Measurements from ENCODE around the gene ECHS1. TPM values are rescaled to one million over a fixed set of nuclear protein-coding genes. Genes with fewer than 3 reads are reported as not detected.

ECHS1 gene
- total and polyA plus RNA-seq, 2 donors (not counting 3 experiments of a cell fraction or from before 2014, with no cell fraction given): 46.2 to 108 TPM

DNA sequence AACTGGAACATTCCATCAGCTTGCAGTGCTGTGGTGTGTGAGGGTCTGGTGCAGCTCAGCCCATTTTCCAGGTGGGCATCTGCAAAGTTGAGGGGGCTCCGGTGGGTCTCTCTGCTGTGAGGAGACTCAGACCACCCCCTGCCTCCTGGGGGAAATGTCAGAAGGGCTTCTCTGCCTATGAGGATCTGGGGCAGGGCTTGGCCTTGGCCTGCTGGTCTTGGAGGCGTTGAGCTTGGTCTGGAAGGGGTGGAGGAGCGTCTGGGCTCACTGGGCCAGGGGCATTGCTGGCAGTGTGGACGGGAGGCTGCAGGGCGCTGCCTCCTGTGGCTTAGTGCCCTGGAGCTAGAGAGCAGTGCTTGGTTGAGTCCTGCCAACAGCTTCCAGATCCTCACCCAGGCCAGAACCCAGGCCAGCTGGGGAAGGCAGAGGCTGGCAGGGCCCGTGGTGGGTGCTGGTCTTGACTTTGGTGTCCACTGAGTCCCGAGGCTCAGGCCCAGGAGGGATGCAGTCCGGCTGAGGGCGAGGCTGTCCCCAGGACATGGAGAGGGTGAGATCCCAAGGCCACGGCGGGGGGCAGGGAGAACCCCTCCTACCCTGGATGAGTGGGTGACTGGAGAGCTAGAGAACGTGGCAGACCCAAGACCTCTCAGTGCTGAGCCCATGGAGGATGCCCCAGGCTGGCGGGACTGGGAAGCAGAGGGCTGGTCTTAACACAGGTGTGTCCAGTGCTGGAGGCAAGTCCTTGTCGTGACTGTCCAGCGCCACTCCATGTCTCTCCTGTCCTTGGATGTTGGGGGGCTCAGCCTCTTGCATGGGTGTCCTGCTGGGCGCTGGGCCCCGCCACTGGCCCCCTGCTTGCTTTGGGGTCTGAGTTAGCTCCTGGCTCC, 48.4 kb upstream of the ECHS1 start:
- Histone ChIP-seq H3K9ac (replicated peaks; ENCODE audit: extremely low read depth, insufficient read depth, low read length) (no peak overlapping the region), H3K27me3 (ENCODE audit: control insufficient read depth in 2 of 2, insufficient read depth in 2 of 2, low read length in 2 of 2) (peaks cover 8 to 9% of the 10 kb centered on the region in 2 experiments), H4K20me1 (replicated peaks; ENCODE audit: control insufficient read depth, extremely low read depth, insufficient read depth, low read length) (no peaks in the 10 kb centered on the region), H3K27ac (ENCODE audit: insufficient read depth, low read depth, low read length) (no peak overlapping the region), H3K79me2 (ENCODE audit: control insufficient read depth, insufficient read depth, low read length) (no peaks in the 10 kb centered on the region), H3K9me3 (replicated peaks; ENCODE audit: control insufficient read depth, insufficient read depth, low read length) (no peaks in the 10 kb centered on the region), H3K4me3 (replicated peaks in 1 of 3; ENCODE audit: insufficient read depth in 1 of 3, low read depth in 1 of 3, low read length in 3 of 3) (no peak overlapping the region), H3K4me1 (ENCODE audit: control insufficient read depth, extremely low read depth, insufficient read depth, low read length) (no peaks in the 10 kb centered on the region), H2AFZ (ENCODE audit: low read depth, low read length) (no peak overlapping the region), H3K36me3 (ENCODE audit: control insufficient read depth in 2 of 2, extremely low read depth in 1 of 2, insufficient read depth in 2 of 2, low read length in 2 of 2) (peaks cover 4 to 13% of the 10 kb centered on the region in 2 experiments), H3K9me1 (replicated peaks; ENCODE audit: control insufficient read depth, extremely low read depth, insufficient read depth, low read length) (no peaks in the 10 kb centered on the region), H3K4me2 (ENCODE audit: insufficient read depth, low read length) (no peak overlapping the region)
- intact Hi-C loops (cut with micrococcal nuclease): no loop called here
- ChIA-PET POLR2A (no interaction called here), CTCF (interaction anchor here (1.0 to 1.2 kb wide), 2 partner anchors 16 to 17 kb away, joined by 3 read pairs; no protein-coding TSS in a partner anchor)
- TF ChIP-seq, protein P1, sequence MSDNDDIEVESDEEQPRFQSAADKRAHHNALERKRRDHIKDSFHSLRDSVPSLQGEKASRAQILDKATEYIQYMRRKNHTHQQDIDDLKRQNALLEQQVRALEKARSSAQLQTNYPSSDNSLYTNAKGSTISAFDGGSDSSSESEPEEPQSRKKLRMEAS (IDR thresholded peaks at IDR 0.05; ENCODE audit: insufficient read depth, insufficient read length): no peak
- TF ChIP-seq POLR2A (IDR thresholded peaks at IDR 0.05; ENCODE audit: low read depth, low read length) (no peak), JUN (IDR thresholded peaks at IDR 0.05; ENCODE audit: borderline replicate concordance, insufficient read depth, insufficient read length, low read depth) (no peak), MYC (IDR thresholded peaks at IDR 0.05; ENCODE audit: low read depth, low read length) (no peak), POLR2AphosphoS5 (IDR thresholded peaks at IDR 0.05; ENCODE audit: insufficient read depth, low read depth, low read length) (no peak), EZH2 (IDR thresholded peaks at IDR 0.05; ENCODE audit: borderline replicate concordance, low read depth, low read length, severe bottlenecking) (no peak), FOS (IDR thresholded peaks at IDR 0.05; ENCODE audit: borderline replicate concordance, insufficient read depth, low read length) (no peak), GATA2 (IDR thresholded peaks at IDR 0.05; ENCODE audit: insufficient read depth, insufficient read length, low read depth, low read length) (no peak)
- TF ChIP-seq, protein P2, sequence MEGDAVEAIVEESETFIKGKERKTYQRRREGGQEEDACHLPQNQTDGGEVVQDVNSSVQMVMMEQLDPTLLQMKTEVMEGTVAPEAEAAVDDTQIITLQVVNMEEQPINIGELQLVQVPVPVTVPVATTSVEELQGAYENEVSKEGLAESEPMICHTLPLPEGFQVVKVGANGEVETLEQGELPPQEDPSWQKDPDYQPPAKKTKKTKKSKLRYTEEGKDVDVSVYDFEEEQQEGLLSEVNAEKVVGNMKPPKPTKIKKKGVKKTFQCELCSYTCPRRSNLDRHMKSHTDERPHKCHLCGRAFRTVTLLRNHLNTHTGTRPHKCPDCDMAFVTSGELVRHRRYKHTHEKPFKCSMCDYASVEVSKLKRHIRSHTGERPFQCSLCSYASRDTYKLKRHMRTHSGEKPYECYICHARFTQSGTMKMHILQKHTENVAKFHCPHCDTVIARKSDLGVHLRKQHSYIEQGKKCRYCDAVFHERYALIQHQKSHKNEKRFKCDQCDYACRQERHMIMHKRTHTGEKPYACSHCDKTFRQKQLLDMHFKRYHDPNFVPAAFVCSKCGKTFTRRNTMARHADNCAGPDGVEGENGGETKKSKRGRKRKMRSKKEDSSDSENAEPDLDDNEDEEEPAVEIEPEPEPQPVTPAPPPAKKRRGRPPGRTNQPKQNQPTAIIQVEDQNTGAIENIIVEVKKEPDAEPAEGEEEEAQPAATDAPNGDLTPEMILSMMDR (IDR thresholded peaks at IDR 0.05; ENCODE audit: extremely low read depth in 1 of 2, insufficient read depth in 1 of 2, low read depth in 1 of 2, low read length in 2 of 2): no peak
- FAIRE-seq (no peak), DNase-seq (ENCODE audit: low read depth, low spot score) (no peak)
- dilution Hi-C loops (cut with MboI; ENCODE audit: extremely low pct_ligation_motif_present, low sequenced_read_pairs): no loop called here
- BruUV-seq (replicated peaks): no TSS peak

All from endothelial cell of umbilical vein (primary cell).